Germinal center (tissue), 1 donor: ENCODE results near the gene PSME4.
"Not testable (repeated sequence)": the region's sequence is repeated elsewhere in the genome, so short reads cannot be mapped to it uniquely, and the experiment has no call there.

Experiments used
- DNase-seq: peaks from one replicate; pipeline ENCODE4 v3.0.0; 2012; ENCODE audit warnings: mixed read lengths, low spot score

PSME4 gene

GRCh38 chr2:53829273-53829979, 141.4 kb downstream of the PSME4 start:
- DNase-seq = no peak

GRCh38 chr2:53828331-53828730, 142.5 kb downstream of the PSME4 start:
- DNase-seq = no peak

- DNase-seq = no peak
These were observed 143.2 kb downstream of the PSME4 start for GRCh38 chr2:53827398-53828175.

GRCh38 chr2:53826587-53827397, 144.0 kb downstream of the PSME4 start:
- no peak for DNase-seq

- DNase-seq = no peak
These were observed 144.8 kb downstream of the PSME4 start for GRCh38 chr2:53826030-53826410.

GRCh38 chr2:53823639-53824038, 147.2 kb downstream of the PSME4 start:
- not testable (repeated sequence) for DNase-seq

GRCh38 chr2:53821810-53822209, 149.0 kb downstream of the PSME4 start:
- DNase-seq = no peak

- no peak for DNase-seq
These were observed 150.1 kb downstream of the PSME4 start for GRCh38 chr2:53820711-53821110.

- no peak for DNase-seq
These were observed 150.7 kb downstream of the PSME4 start for GRCh38 chr2:53820048-53820447.

GRCh38 chr2:53819634-53820033, 151.2 kb downstream of the PSME4 start:
- no peak for DNase-seq

- DNase-seq = no peak
These were observed 151.8 kb downstream of the PSME4 start for GRCh38 chr2:53818854-53819435.
